GM18505 (cell line): ENCODE results near the gene TAGLN2.
A peak's percentile ranks its signal among the peaks of the same experiment; 100 is the strongest.

Source experiments
- ATAC-seq: cut with Tn5 transposase; IDR thresholded peaks from one replicate; pipeline ENCODE4 v1.9.1; 2021; ENCODE audit not compliant: unreplicated experiment
- POLR2A ChIP-seq: IDR thresholded peaks from 4 replicates; pipeline ENCODE4 v1.6.1; 2011; ENCODE audit warnings: borderline replicate concordance; ENCODE audit not compliant: insufficient read depth, insufficient read length; ENCODE audit errors: extremely low read depth

The TAGLN2 gene

DNA sequence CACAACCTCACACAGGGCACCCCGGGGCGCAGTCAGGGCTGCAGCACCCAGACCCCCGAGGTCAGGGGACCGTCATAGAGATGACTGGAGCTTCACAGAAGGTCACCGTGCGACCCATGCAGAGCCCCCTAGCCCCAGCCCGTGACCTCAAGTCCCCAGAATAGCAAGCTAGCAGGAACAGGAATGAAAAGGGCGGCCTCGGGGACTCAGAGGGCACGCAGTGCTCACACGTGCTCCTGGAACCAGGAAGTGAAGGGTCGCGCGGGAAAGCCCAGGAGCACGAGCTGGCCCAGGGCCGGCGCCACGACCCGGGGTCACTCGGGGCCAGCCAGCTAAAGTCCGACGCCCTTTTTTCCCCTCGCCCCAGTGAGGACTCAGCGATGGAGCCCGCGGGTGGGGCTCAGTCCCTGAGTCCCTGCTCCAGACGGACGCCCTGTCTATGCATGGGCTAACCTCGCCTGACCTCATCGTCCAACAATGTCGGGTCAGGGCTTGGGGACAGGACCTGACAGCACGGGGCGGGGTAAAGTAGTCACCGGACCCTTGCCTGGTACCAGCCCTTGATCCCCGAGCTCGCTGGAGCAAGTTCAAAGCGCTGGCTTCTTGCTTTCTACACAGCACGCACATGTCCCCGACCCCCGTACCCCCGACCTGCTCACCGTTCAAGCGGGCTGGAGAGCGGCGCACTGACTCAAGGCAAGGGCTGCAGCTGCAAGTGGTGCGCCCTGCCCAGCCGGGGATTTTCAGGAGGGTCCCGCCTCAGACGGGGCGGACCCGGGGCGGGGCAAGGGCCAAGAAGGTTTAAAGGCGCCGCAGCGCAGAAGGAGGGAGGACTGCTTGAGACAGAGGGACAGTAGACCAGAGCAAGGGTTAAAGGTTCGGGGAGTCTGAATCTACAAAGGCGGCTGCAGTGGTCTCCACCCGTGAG is at the start of gene TAGLN2:
Gene TAGLN2 (minus strand): TSS at position 717 of the 928 bp plus-strand sequence. CDS start 4,998 bp downstream, outside the sequence.
- TF ChIP-seq POLR2A = peak; percentile 97
- ATAC-seq = peak; percentile 59

DNA sequence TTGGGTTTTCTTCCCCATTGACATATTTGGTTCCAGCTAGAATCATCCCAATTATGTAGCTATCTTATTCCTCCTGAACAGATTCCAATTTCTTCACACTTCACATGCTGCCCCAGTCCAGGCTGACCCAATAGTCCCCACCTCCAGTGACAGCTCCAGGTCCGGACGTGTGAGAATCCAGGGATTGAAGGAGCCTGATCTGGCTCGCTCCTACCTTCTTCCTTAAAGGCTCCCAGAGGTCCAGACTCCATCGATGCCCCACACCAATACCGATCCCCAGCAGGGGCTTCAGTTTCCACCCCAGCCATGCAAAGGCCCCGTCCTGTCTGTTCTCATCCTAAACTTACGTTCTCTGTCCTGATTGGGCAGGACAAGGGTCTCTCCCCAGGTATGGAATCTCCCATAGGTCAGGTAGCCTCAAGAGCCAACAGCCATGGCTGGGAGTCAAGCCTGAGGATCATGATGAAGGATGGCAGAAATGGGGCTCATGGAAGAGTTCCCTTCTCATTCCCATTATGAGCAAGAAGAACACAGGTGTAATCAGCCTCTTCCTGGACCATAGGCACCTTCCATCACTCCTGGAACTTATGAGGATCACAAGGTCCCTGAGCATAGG is 49.2 kb upstream of the TAGLN2 start:
- ATAC-seq = no peak
- no peak for TF ChIP-seq POLR2A

DNA sequence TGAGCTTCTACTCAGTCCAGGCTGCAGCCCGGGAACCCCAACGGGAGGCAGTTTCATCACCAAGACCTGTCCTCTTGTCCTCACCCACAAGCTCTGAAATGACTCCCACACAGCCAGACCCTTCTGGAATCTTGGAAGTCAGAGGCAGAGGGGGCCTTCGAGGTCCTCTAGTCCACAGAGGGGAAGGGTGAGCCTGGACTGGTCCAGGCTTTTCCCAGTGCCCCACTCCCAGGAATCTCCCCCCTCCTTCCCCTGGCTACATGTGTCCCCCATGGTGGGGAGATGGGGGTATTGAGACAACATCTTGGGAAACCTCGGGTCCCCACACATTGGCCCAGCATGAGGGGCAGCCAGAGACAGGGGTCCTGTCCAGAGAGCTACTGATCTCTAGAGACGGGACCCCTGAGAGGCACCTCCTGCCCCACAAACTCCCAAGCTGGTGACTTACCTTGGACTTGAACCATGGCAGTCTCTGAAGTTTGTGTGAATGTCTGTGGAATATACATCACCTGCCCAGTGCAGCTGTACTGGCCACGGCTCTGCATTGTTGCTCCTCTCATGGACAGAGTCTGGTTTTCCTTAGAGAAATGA is 48.1 kb upstream of the TAGLN2 start:
- no peak for ATAC-seq
- TF ChIP-seq POLR2A = no peak

DNA sequence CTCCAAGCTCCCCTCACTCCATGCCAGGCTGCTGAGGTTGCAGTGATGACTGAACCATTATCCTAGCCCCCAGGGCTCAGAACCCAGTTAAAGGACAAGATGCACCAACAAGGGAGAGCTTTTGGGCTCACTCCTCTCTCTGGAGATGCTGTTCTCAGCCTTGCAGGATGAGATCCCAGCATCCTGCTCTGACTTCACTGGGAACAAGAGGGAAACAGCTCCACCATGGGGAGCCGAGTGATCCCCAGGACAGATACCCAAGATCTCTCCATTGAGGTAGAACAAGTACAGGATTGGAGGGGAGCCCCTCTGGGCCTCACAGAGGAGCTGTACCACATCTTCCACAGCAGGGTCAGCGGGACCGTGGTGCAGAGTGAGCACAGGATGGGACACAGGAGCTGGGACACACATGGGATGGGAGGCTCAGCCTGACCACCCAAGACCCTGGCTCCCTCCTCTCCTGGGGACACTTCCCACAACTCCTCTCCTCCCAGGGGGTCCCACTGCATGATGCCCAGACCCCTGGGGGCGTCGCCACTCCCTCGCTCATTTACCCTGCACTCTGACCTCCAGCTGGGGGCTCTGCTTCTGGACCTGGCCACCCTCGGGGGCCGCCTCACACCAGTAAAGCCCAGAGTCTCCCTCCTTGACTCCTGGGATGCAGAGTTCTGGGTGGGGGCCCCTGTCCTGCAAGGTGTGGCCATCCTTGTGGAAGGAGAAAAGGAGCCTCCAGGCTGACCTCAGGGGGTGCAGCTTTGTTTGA is 47.3 kb upstream of the TAGLN2 start:
- ATAC-seq = no peak
- TF ChIP-seq POLR2A = no peak

DNA sequence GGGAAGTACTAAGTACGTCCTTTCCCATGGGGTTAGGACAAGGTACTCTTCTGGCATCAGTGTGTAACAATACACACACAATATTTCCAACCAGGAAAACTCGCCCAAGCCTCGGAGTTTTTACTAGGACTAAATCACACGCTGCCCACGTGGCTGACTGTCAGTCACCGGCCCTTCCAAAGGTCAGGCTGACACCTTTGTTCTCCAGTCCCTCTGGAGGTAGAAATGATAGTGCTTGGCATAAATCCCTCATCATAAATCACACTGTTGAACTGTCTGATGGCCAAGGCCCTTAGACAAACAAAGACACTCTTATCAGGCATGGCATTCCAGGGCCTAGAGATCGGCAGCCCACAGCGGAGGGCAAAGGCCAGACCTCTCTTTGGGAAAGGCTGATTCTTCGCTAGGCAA is 45.6 kb upstream of the TAGLN2 start:
- no peak for TF ChIP-seq POLR2A
- no peak for ATAC-seq

DNA sequence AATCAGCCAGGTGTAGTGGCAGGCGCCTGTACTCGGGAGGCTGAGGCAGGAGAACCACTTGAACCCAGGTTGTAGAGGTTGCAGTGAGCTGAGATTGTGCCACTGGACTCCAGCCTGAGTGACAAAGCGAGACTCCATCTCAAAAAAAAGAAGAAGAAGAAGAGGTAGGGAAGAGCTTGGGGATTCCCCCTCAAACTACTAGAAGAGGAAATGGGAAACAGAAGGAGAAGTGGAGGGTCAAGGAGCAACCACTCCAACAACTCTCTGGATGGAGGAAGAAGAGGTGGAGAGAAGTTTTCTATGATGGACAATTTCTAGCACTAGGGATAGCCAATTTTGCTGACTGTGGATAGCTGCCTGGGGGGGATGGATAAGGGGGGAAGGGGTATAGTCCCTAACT is 43.6 kb upstream of the TAGLN2 start:
- no peak for TF ChIP-seq POLR2A
- ATAC-seq = no peak

GRCh38 chr1:159965263-159965662 is 40.0 kb upstream of the TAGLN2 start:
- no peak for TF ChIP-seq POLR2A
- no peak for ATAC-seq

DNA sequence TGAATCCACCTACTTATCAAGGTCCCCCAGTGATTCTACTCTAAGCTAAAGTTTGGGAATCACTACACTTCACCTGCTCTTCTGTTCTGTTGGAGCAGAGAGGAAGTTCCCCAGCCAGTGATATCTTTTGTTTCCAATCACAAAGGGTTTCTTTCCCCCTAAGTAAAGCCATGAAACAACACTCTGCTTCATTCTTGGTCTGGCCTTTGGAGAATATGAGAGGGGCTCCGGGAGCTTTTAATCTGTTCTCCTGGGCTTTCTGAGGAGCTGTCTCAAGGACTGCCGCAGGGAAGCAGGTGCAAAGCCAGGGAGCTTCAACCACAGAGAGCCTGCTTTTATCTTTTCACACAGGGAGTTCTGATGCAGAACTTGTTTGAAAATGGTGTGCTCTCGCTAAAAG is 38.8 kb upstream of the TAGLN2 start:
- no peak for TF ChIP-seq POLR2A
- ATAC-seq = no peak

DNA sequence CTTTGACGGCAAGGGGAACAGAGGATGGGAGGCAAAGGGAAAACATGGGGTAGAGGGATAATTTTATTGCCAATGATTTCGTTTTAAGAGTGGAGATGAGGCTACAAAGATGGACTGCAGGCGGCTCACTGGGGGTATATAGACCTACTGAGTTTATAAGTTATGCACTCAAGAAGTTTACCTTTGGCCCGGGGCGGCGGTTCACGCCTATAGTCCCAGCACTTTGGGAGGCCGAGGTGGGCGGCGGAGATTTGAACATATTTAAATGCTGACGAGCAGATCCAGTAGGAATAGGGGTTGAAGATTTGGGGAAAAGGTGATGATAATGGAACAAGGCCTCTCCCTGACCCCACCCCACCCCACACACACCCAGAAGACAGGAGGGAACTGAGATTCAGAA is 36.9 kb upstream of the TAGLN2 start:
- no peak for ATAC-seq

GRCh38 chr1:159961636-159962035 is 36.3 kb upstream of the TAGLN2 start:
- no peak for TF ChIP-seq POLR2A
- ATAC-seq = no peak

More for the DNA sequence above, 36.9 kb upstream of the TAGLN2 start:
- no peak for TF ChIP-seq POLR2A

DNA sequence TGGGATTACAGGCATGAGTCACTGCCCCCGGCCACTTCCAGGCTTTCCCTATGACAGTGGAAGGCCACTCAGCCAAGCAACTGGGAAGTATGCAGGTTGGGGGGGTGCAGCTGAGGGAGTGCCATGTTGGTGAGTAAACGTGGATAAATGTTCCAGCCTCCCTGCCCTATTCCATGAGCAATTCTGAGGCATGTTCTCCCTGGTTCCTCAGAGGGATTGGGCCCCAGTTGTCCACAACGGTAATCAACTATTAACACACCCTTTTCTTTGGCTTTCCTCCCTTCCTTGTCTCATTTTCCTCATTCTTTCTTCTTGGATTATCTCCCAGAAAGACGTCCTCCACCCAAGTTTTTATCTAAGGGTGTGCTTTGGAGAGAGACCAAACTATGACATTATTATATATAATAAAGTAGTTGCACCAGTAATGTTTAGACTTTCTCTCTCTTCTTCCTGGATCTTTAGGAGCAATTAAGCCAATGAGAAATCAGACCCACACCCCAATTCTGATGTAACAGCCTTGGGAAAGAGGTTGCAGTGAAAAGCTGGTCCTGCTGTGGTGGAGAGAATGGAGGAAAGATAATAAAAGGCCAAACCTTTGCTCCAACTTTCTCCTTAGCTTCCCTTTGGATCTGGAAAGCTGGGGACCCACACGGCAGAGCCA is 35.5 kb upstream of the TAGLN2 start:
- TF ChIP-seq POLR2A = no peak
- ATAC-seq = no peak

GRCh38 chr1:159959451-159959850 is 34.1 kb upstream of the TAGLN2 start:
- ATAC-seq = no peak

More at GRCh38 chr1:159959451-159959850, 34.1 kb upstream of the TAGLN2 start:
- no peak for TF ChIP-seq POLR2A
